Left lung (tissue), 10 donors: Measurements from ENCODE around the gene TMEM30A. TPM values are rescaled to one million over a fixed set of nuclear protein-coding genes. Genes with fewer than 3 reads are reported as not detected.

Source experiments
- ATAC-seq: fragments of 200-7000 bp; cut with Tn5 transposase; one replicate; pipeline ENCODE4 v1.9.1; 2020; ENCODE audit warnings: moderate library complexity
- DNase-seq, 4 donors: peaks; one replicate each; pipeline ENCODE4 v3.0.0-alpha.2; 2013 to 2020
- H3K27ac ChIP-seq, 2 donors: fragments of 200-600 bp; sonication (generic) in 1 of 2; one replicate each; pipeline versions ENCODE4 v1.5.0 to v1.8.0; 2020 to 2021
- H3K27me3 ChIP-seq, 2 donors: fragments of 200-600 bp; sonication (generic) in 1 of 2; one replicate each; pipeline versions ENCODE4 v1.5.0 to v1.8.0; 2020 to 2021
- H3K36me3 ChIP-seq, 2 donors: fragments of 200-600 bp; sonication (generic) in 1 of 2; one replicate each; pipeline versions ENCODE4 v1.5.0 to v1.8.0; 2020 to 2021
- H3K4me1 ChIP-seq, 2 donors: fragments of 200-600 bp; one replicate each; pipeline ENCODE4 v1.8.0; 2021
- H3K4me3 ChIP-seq, 2 donors: fragments of 200-600 bp; sonication (generic) in 1 of 2; one replicate each; pipeline versions ENCODE4 v1.5.0 to v1.8.0; 2020 to 2021; ENCODE audit warnings: mild to moderate bottlenecking in 1 of 2
- H3K9me3 ChIP-seq, 2 donors: fragments of 200-600 bp; sonication (generic) in 1 of 2; one replicate each; pipeline versions ENCODE4 v1.5.0 to v1.8.0; 2020 to 2021
- intact Hi-C, 2 donors: fragments of 100-400 bp; cut with DNase I; formaldehyde crosslinking; loops; one replicate each; pipeline versions ENCODE4 v1.11.2 to v1.14.2; 2022
- polyA plus RNA-seq, 6 donors: library from polyadenylated mRNA; unstranded; fragments of 120-200 nt; gene quantifications; one replicate each; pipeline ENCODE4 v1.2.1, GENCODE V29; 2013; ENCODE audit not compliant: insufficient read length in 6 of 6
- total RNA-seq, 2 donors: library from RNA; stranded (reverse); fragmentation: NEBNext Ultra II Directional; extraction: Animal tissue kit (Norgen Biotek cat#: 25700); gene quantifications; one replicate each; pipeline ENCODE4 v1.2.1, GENCODE V29; 2021
- TF ChIP-seq, protein P1 (sequence below), 2 donors: fragments of 200-600 bp; sonication (generic) in 1 of 2; IDR thresholded peaks; one replicate each; pipeline versions ENCODE4 v1.5.0 to v1.8.0; 2021; ENCODE audit warnings: antibody characterized with exemption in 2 of 2
- donor health status: DM: no; HTN: yes; CAD: no.
- donor health status: DM: no; HTN: no; CAD: no.

The TMEM30A gene
- total and polyA plus RNA-seq, 8 donors, result 135 to 193 (median 160) TPM

DNA sequence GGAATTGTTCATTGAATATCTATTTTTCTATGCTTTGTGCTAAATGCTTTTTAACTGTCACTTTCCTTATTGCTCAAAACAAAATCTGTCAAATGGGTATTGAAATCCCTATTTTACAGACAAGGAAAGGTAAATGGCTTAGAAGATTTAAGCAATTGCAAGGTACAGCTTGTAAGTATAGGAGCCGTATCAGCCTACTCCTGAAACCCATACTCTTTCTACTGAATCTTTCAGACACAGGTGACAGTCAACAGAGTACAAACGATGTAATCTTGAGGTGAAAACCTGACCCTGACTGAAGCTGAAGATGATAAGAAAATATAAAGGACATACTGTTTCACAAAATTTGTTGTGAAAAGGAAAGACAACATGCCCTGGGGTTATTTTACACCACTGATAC, 34.0 kb downstream of the TMEM30A start:
- Histone ChIP-seq H3K36me3 (peaks cover 0 to 21% of the 10 kb centered on the region in 2 donors), H3K4me3 (no peak overlapping the region), H3K27me3 (no peaks in the 10 kb centered on the region), H3K27ac (no peak overlapping the region), H3K4me1 (no peaks in the 10 kb centered on the region), H3K9me3 (no peaks in the 10 kb centered on the region)
- DNase-seq, result no peak
- no peak for ATAC-seq
- TF ChIP-seq, protein P1, sequence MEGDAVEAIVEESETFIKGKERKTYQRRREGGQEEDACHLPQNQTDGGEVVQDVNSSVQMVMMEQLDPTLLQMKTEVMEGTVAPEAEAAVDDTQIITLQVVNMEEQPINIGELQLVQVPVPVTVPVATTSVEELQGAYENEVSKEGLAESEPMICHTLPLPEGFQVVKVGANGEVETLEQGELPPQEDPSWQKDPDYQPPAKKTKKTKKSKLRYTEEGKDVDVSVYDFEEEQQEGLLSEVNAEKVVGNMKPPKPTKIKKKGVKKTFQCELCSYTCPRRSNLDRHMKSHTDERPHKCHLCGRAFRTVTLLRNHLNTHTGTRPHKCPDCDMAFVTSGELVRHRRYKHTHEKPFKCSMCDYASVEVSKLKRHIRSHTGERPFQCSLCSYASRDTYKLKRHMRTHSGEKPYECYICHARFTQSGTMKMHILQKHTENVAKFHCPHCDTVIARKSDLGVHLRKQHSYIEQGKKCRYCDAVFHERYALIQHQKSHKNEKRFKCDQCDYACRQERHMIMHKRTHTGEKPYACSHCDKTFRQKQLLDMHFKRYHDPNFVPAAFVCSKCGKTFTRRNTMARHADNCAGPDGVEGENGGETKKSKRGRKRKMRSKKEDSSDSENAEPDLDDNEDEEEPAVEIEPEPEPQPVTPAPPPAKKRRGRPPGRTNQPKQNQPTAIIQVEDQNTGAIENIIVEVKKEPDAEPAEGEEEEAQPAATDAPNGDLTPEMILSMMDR (IDR thresholded peaks at IDR 0.05), result no peak
- intact Hi-C loops, result no loop called here

- ATAC-seq (no peak), DNase-seq (no peak)
- H3K4me3 ChIP-seq, result no peak overlapping the region
- TF ChIP-seq, protein P1 (IDR thresholded peaks at IDR 0.05), result no peak
- intact Hi-C loops, result no loop called here
- H3K27me3 ChIP-seq, result no peaks in the 10 kb centered on the region
- peaks cover 0 to 14% of the 10 kb centered on the region in 2 donors for H3K36me3 ChIP-seq
- no peak overlapping the region for H3K27ac ChIP-seq
- no peaks in the 10 kb centered on the region for H3K4me1 ChIP-seq
- no peaks in the 10 kb centered on the region for H3K9me3 ChIP-seq
These were observed 34.8 kb downstream of the TMEM30A start for GRCh38 chr6:75249837-75250236.

- TF ChIP-seq, protein P1 (IDR thresholded peaks at IDR 0.05), result no peak
- Histone ChIP-seq H3K4me1 (peaks cover 8 to 15% of the 10 kb centered on the region in 2 donors), H3K9me3 (no peaks in the 10 kb centered on the region), H3K4me3 (no peak overlapping the region), H3K27ac (no peak overlapping the region), H3K36me3 (no peaks in the 10 kb centered on the region), H3K27me3 (no peaks in the 10 kb centered on the region)
- DNase-seq (no peak), ATAC-seq (no peak)
- intact Hi-C loops, result no loop called here
These were observed 38.2 kb downstream of the TMEM30A start for GRCh38 chr6:75246386-75246785.

DNA sequence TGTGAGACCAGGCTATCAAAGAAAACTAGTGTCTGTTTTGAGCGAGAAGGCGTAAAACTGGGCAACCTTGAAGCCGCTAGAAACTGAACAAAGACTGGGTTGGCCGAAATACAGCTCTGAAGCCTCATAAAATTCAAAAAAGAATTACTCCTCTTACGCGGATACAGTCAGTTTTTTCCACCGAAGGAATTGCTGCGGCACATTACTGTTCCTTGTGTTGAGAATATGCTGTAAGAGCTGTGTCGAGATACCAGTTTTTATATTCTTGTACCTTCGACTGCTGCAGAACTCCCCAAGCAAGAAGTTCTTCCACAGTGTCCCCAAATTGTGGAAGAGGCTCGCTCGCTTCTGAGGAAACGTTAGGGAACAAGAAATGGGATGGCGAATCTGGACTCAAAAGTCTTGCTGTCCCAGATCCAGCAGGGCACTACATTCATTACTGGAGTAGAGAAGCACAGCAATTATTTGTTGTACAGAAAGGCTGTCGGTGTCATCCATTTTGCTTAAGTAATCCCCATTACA, 40.5 kb downstream of the TMEM30A start:
- peak overlapping the region; percentile 70 to 73 for H3K4me3 ChIP-seq
- ATAC-seq, result peak; percentile 36
- intact Hi-C loops, result no loop called here
- no peaks in the 10 kb centered on the region for H3K27me3 ChIP-seq
- H3K27ac ChIP-seq, result peak overlapping the region; percentile 93
- H3K9me3 ChIP-seq, result no peaks in the 10 kb centered on the region
- H3K4me1 ChIP-seq, result peaks cover 8 to 25% of the 10 kb centered on the region in 2 donors
- DNase-seq, result no peak
- H3K36me3 ChIP-seq, result peaks cover 0 to 21% of the 10 kb centered on the region in 2 donors
- TF ChIP-seq, protein P1 (IDR thresholded peaks at IDR 0.05), result no peak

GRCh38 chr6:75243333-75244062, 41.1 kb downstream of the TMEM30A start, which contains the start of gene COX7A2:
TSS of gene COX7A2 (minus strand) at chr6:75243801. CDS start at chr6:75243734, 67 bp downstream.
- peak; percentile 99 for ATAC-seq
- peak within 1 kb of the TSS; percentile 70 to 73 for H3K4me3 ChIP-seq
- DNase-seq, result peak; percentile 89 to 96 (median 92)
- H3K27me3 ChIP-seq, result no peaks in the 10 kb centered on the region
- TF ChIP-seq, protein P1 (IDR thresholded peaks at IDR 0.05), result no peak
- H3K4me1 ChIP-seq, result peaks cover 8 to 25% of the 10 kb centered on the region in 2 donors
- H3K9me3 ChIP-seq, result no peaks in the 10 kb centered on the region
- intact Hi-C loops, result no loop called here
- H3K36me3 ChIP-seq, result peaks cover 0 to 27% of the 10 kb centered on the region in 2 donors
- H3K27ac ChIP-seq, result peak within 1 kb of the TSS; percentile 93
